ENCODE results near the gene POU2F3. TPM values are rescaled to one million over a fixed set of nuclear protein-coding genes. Genes with fewer than 3 reads are reported as not detected.

The POU2F3 gene
- total and polyA plus RNA-seq, 2 of the 13 experiments (the other 11 are each of a cell fraction or from before 2014, with no cell fraction given): not detected

DNA sequence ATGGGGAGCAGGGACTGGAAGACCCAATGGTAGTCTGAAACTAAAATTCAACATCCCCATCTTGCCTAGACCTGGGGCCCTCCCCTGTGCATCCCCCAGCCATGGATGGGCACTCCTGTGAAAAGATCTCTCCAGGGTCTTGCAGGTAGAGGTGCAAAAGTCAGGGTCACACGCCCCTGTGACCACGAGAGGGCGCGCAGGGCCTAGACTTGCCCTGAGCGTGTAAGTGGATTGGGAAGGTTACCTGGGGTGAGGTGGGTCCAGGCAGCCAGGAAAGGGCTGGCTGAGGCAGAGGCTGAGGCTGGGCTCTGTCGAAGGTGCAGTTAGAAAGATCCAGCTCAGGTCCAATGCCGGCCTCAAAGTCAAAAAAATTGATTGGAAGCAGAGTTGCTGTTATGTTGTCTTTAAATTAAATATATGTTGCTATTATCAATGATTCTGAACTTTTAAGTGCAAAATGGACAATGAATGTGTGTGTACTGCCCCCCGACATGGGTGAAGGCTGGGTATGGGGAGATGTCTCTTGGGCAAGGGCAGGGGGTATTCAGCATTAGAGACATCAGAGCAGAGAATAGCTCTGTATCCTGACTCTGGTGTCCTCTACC, 4.8 kb upstream of the POU2F3 start (continued):
- TF ChIP-seq, protein P1, sequence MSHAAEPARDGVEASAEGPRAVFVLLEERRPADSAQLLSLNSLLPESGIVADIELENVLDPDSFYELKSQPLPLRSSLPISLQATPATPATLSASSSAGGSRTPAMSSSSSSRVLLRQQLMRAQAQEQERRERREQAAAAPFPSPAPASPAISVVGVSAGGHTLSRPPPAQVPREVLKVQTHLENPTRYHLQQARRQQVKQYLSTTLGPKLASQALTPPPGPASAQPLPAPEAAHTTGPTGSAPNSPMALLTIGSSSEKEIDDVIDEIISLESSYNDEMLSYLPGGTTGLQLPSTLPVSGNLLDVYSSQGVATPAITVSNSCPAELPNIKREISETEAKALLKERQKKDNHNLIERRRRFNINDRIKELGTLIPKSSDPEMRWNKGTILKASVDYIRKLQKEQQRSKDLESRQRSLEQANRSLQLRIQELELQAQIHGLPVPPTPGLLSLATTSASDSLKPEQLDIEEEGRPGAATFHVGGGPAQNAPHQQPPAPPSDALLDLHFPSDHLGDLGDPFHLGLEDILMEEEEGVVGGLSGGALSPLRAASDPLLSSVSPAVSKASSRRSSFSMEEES (CRISPR knock-in tag; IDR thresholded peaks at IDR 0.05): 0 out of 2 replicates have a peak, but pooled peaks have one; percentile 32
- TF ChIP-seq ZNF790 (CRISPR knock-in tag; IDR thresholded peaks at IDR 0.05; ENCODE audit: borderline replicate concordance) (no peak), RNF2 (conservative IDR thresholded peaks at IDR 0.05; ENCODE audit: low read depth) (0 out of 2 replicates have a peak, but pooled peaks have one; percentile 21), ZNF326 (CRISPR knock-in tag; IDR thresholded peaks at IDR 0.05; ENCODE audit: borderline replicate concordance) (no peak), RBAK (CRISPR knock-in tag; IDR thresholded peaks at IDR 0.05) (no peak), HNF4A (CRISPR knock-in tag; IDR thresholded peaks at IDR 0.05) (peak; percentile 35; the same call in 1 of the 2 replicates), ZNF567 (CRISPR knock-in tag; IDR thresholded peaks at IDR 0.05; ENCODE audit: borderline replicate concordance) (no peak), RXRA (CRISPR knock-in tag; IDR thresholded peaks at IDR 0.05) (peak; percentile 94), ZNF136 (CRISPR knock-in tag; IDR thresholded peaks at IDR 0.05; ENCODE audit: low read depth) (no peak), ELF3 (CRISPR knock-in tag; IDR thresholded peaks at IDR 0.05) (0 out of 2 replicates have a peak, but pooled peaks have one; percentile 32), NR2F6 (IDR thresholded peaks at IDR 0.05) (no peak), NR2F6 (CRISPR knock-in tag; IDR thresholded peaks at IDR 0.05) (0 out of 2 replicates have a peak, but pooled peaks have one; percentile 18), THAP11 (CRISPR knock-in tag; IDR thresholded peaks at IDR 0.05) (0 out of 2 replicates have a peak, but pooled peaks have one; percentile 13)
- TF ChIP-seq, protein P2, sequence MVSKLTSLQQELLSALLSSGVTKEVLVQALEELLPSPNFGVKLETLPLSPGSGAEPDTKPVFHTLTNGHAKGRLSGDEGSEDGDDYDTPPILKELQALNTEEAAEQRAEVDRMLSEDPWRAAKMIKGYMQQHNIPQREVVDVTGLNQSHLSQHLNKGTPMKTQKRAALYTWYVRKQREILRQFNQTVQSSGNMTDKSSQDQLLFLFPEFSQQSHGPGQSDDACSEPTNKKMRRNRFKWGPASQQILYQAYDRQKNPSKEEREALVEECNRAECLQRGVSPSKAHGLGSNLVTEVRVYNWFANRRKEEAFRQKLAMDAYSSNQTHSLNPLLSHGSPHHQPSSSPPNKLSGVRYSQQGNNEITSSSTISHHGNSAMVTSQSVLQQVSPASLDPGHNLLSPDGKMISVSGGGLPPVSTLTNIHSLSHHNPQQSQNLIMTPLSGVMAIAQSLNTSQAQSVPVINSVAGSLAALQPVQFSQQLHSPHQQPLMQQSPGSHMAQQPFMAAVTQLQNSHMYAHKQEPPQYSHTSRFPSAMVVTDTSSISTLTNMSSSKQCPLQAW (CRISPR knock-in tag; IDR thresholded peaks at IDR 0.05): peak; percentile 44; the same call in 1 of the 2 replicates
- TF ChIP-seq, protein P3, sequence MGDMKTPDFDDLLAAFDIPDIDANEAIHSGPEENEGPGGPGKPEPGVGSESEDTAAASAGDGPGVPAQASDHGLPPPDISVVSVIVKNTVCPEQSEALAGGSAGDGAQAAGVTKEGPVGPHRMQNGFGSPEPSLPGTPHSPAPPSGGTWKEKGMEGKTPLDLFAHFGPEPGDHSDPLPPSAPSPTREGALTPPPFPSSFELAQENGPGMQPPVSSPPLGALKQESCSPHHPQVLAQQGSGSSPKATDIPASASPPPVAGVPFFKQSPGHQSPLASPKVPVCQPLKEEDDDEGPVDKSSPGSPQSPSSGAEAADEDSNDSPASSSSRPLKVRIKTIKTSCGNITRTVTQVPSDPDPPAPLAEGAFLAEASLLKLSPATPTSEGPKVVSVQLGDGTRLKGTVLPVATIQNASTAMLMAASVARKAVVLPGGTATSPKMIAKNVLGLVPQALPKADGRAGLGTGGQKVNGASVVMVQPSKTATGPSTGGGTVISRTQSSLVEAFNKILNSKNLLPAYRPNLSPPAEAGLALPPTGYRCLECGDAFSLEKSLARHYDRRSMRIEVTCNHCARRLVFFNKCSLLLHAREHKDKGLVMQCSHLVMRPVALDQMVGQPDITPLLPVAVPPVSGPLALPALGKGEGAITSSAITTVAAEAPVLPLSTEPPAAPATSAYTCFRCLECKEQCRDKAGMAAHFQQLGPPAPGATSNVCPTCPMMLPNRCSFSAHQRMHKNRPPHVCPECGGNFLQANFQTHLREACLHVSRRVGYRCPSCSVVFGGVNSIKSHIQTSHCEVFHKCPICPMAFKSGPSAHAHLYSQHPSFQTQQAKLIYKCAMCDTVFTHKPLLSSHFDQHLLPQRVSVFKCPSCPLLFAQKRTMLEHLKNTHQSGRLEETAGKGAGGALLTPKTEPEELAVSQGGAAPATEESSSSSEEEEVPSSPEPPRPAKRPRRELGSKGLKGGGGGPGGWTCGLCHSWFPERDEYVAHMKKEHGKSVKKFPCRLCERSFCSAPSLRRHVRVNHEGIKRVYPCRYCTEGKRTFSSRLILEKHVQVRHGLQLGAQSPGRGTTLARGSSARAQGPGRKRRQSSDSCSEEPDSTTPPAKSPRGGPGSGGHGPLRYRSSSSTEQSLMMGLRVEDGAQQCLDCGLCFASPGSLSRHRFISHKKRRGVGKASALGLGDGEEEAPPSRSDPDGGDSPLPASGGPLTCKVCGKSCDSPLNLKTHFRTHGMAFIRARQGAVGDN (CRISPR knock-in tag; IDR thresholded peaks at IDR 0.05): peak; percentile 27
- TF ChIP-seq, protein P4, sequence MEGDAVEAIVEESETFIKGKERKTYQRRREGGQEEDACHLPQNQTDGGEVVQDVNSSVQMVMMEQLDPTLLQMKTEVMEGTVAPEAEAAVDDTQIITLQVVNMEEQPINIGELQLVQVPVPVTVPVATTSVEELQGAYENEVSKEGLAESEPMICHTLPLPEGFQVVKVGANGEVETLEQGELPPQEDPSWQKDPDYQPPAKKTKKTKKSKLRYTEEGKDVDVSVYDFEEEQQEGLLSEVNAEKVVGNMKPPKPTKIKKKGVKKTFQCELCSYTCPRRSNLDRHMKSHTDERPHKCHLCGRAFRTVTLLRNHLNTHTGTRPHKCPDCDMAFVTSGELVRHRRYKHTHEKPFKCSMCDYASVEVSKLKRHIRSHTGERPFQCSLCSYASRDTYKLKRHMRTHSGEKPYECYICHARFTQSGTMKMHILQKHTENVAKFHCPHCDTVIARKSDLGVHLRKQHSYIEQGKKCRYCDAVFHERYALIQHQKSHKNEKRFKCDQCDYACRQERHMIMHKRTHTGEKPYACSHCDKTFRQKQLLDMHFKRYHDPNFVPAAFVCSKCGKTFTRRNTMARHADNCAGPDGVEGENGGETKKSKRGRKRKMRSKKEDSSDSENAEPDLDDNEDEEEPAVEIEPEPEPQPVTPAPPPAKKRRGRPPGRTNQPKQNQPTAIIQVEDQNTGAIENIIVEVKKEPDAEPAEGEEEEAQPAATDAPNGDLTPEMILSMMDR (CRISPR knock-in tag; IDR thresholded peaks at IDR 0.05): peak; percentile 96
- TF ChIP-seq, protein P5, sequence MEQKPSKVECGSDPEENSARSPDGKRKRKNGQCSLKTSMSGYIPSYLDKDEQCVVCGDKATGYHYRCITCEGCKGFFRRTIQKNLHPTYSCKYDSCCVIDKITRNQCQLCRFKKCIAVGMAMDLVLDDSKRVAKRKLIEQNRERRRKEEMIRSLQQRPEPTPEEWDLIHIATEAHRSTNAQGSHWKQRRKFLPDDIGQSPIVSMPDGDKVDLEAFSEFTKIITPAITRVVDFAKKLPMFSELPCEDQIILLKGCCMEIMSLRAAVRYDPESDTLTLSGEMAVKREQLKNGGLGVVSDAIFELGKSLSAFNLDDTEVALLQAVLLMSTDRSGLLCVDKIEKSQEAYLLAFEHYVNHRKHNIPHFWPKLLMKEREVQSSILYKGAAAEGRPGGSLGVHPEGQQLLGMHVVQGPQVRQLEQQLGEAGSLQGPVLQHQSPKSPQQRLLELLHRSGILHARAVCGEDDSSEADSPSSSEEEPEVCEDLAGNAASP (CRISPR knock-in tag; IDR thresholded peaks at IDR 0.05; ENCODE audit: borderline replicate concordance): peak; percentile 99
